ENCODE measurements around the gene BPHL.

The BPHL gene

GRCh38 chr6:3108746-3109414 is 9.6 kb upstream of the BPHL start:
- Histone ChIP-seq H3K27me3 (ENCODE audit: insufficient read depth, low read depth) (no peaks in the 10 kb centered on the region), H3K4me1 (ENCODE audit: low read depth, poor library complexity, severe bottlenecking) (no peaks in the 10 kb centered on the region), H3K4me3 (IDR thresholded peaks at IDR 0.05; ENCODE audit: insufficient read depth, low read depth, low read length) (no peak overlapping the region), H3K36me3 (ENCODE audit: insufficient read depth) (no peaks in the 10 kb centered on the region; the same call in 1 of the 2 replicates), H3K4me2 (no peak overlapping the region), H3K9ac (no peak overlapping the region), H3K79me2 (ENCODE audit: insufficient read depth, low read depth) (no peaks in the 10 kb centered on the region), H4K20me1 (ENCODE audit: insufficient read depth) (no peaks in the 10 kb centered on the region), H3K27ac (no peak overlapping the region), H2AFZ (ENCODE audit: low read depth) (no peak overlapping the region)
- no peak for TF ChIP-seq CTCF (conservative IDR thresholded peaks at IDR 0.05; ENCODE audit: low read depth, low read length)

- no peak for TF ChIP-seq CTCF (conservative IDR thresholded peaks at IDR 0.05; ENCODE audit: low read depth, low read length)
- no peaks in the 10 kb centered on the region for H3K4me1 ChIP-seq (ENCODE audit: low read depth, poor library complexity, severe bottlenecking)
- no peaks in the 10 kb centered on the region for H3K79me2 ChIP-seq (ENCODE audit: insufficient read depth, low read depth)
- H3K4me2 ChIP-seq = no peak overlapping the region
- no peak overlapping the region for H3K27ac ChIP-seq
- H2AFZ ChIP-seq (ENCODE audit: low read depth) = no peak overlapping the region
- H4K20me1 ChIP-seq (ENCODE audit: insufficient read depth) = no peaks in the 10 kb centered on the region
- H3K9ac ChIP-seq = no peak overlapping the region
- H3K27me3 ChIP-seq (ENCODE audit: insufficient read depth, low read depth) = no peaks in the 10 kb centered on the region
- H3K36me3 ChIP-seq (ENCODE audit: insufficient read depth) = no peaks in the 10 kb centered on the region; the same call in 1 of the 2 replicates
- no peak overlapping the region for H3K4me3 ChIP-seq (IDR thresholded peaks at IDR 0.05; ENCODE audit: insufficient read depth, low read depth, low read length)
These were observed 8.8 kb upstream of the BPHL start for GRCh38 chr6:3109761-3110160.

- no peak overlapping the region for H2AFZ ChIP-seq (ENCODE audit: low read depth)
- no peaks in the 10 kb centered on the region for H3K79me2 ChIP-seq (ENCODE audit: insufficient read depth, low read depth)
- H3K4me3 ChIP-seq (IDR thresholded peaks at IDR 0.05; ENCODE audit: insufficient read depth, low read depth, low read length) = no peak overlapping the region
- H3K9ac ChIP-seq = no peak overlapping the region
- H3K4me1 ChIP-seq (ENCODE audit: low read depth, poor library complexity, severe bottlenecking) = peaks cover 21% of the 10 kb centered on the region
- TF ChIP-seq CTCF (conservative IDR thresholded peaks at IDR 0.05; ENCODE audit: low read depth, low read length) = no peak
- H3K27ac ChIP-seq = no peak overlapping the region
- H3K27me3 ChIP-seq (ENCODE audit: insufficient read depth, low read depth) = no peaks in the 10 kb centered on the region
- H4K20me1 ChIP-seq (ENCODE audit: insufficient read depth) = no peaks in the 10 kb centered on the region
- no peaks in the 10 kb centered on the region for H3K36me3 ChIP-seq (ENCODE audit: insufficient read depth)
- no peak overlapping the region for H3K4me2 ChIP-seq
These were observed 4.1 kb upstream of the BPHL start for GRCh38 chr6:3114377-3114776.

GRCh38 chr6:3117912-3118352 is 579 bp upstream of the BPHL start:
- TF ChIP-seq CTCF (conservative IDR thresholded peaks at IDR 0.05; ENCODE audit: low read depth, low read length) = no peak
- Histone ChIP-seq H3K4me1 (ENCODE audit: low read depth, poor library complexity, severe bottlenecking) (peaks cover 26% of the 10 kb centered on the region), H3K4me3 (IDR thresholded peaks at IDR 0.05; ENCODE audit: insufficient read depth, low read depth, low read length) (no peak overlapping the region), H2AFZ (ENCODE audit: low read depth) (peak overlapping the region; percentile 61; the same call in 1 of the 2 replicates), H3K4me2 (peak overlapping the region; percentile 89), H3K9ac (peak overlapping the region; percentile 59; the same call in 1 of the 2 replicates), H3K79me2 (ENCODE audit: insufficient read depth, low read depth) (no peaks in the 10 kb centered on the region), H4K20me1 (ENCODE audit: insufficient read depth) (no peaks in the 10 kb centered on the region), H3K36me3 (ENCODE audit: insufficient read depth) (no peaks in the 10 kb centered on the region), H3K27ac (peak overlapping the region; percentile 26), H3K27me3 (ENCODE audit: insufficient read depth, low read depth) (no peaks in the 10 kb centered on the region)
